Measurements from ENCODE around the gene MAG. TPM values are rescaled to one million over a fixed set of nuclear protein-coding genes. Genes with fewer than 3 reads are reported as not detected.

MAG gene
- total RNA-seq, 1 donor from 2014 or later: not detected

DNA sequence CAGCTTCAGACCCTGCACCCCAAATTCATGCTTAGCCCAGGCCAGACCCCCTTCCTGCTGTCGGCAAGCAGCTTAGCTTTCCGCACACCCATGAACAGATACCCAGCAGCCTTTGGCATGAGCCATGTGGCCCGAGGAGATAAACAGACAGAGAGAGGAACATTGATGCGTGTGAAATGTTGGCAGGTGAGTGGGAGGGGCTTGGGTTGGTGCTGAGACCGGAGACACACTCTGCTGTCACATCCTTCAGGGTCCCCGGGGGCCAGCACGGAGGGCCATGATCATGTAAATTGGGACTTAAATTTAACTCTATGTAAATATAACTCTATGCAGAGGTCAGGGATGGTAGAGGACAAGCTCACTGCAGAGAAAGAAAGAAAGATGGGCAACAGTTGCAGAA is 38.5 kb downstream of the MAG start:
- Mint-ChIP-seq H3K36me3 (no peaks in the 10 kb centered on the region), H3K27me3 (ENCODE audit: insufficient read depth, low read depth) (no peaks in the 10 kb centered on the region), H3K4me3 (no peak overlapping the region), H3K9me3 (no peaks in the 10 kb centered on the region), H3K27ac (no peak overlapping the region), H3K4me1 (no peaks in the 10 kb centered on the region)
- Histone ChIP-seq H3K4me1 (no peaks in the 10 kb centered on the region), H4K20me1 (ENCODE audit: low read depth) (no peaks in the 10 kb centered on the region), H3K27me3 (no peaks in the 10 kb centered on the region), H3K27ac (no peak overlapping the region), H3K9me3 (ENCODE audit: low read depth) (no peaks in the 10 kb centered on the region), H3K9ac (no peak overlapping the region), H2AFZ (replicated peaks) (no peak overlapping the region), H3F3A (ENCODE audit: low read depth) (no peaks in the 10 kb centered on the region), H3K4me3 (no peak overlapping the region), H3K4me2 (no peak overlapping the region), H3K36me3 (no peaks in the 10 kb centered on the region), H3K79me2 (ENCODE audit: low read depth) (no peaks in the 10 kb centered on the region)
- no peak for DNase-seq (ENCODE audit: low spot score)
- no peak for TF ChIP-seq EZH2 (IDR thresholded peaks at IDR 0.05)
- no peak for TF ChIP-seq EZH2phosphoT487 (IDR thresholded peaks at IDR 0.05)
- TF ChIP-seq, protein P1, sequence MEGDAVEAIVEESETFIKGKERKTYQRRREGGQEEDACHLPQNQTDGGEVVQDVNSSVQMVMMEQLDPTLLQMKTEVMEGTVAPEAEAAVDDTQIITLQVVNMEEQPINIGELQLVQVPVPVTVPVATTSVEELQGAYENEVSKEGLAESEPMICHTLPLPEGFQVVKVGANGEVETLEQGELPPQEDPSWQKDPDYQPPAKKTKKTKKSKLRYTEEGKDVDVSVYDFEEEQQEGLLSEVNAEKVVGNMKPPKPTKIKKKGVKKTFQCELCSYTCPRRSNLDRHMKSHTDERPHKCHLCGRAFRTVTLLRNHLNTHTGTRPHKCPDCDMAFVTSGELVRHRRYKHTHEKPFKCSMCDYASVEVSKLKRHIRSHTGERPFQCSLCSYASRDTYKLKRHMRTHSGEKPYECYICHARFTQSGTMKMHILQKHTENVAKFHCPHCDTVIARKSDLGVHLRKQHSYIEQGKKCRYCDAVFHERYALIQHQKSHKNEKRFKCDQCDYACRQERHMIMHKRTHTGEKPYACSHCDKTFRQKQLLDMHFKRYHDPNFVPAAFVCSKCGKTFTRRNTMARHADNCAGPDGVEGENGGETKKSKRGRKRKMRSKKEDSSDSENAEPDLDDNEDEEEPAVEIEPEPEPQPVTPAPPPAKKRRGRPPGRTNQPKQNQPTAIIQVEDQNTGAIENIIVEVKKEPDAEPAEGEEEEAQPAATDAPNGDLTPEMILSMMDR (IDR thresholded peaks at IDR 0.05): no peak

DNA sequence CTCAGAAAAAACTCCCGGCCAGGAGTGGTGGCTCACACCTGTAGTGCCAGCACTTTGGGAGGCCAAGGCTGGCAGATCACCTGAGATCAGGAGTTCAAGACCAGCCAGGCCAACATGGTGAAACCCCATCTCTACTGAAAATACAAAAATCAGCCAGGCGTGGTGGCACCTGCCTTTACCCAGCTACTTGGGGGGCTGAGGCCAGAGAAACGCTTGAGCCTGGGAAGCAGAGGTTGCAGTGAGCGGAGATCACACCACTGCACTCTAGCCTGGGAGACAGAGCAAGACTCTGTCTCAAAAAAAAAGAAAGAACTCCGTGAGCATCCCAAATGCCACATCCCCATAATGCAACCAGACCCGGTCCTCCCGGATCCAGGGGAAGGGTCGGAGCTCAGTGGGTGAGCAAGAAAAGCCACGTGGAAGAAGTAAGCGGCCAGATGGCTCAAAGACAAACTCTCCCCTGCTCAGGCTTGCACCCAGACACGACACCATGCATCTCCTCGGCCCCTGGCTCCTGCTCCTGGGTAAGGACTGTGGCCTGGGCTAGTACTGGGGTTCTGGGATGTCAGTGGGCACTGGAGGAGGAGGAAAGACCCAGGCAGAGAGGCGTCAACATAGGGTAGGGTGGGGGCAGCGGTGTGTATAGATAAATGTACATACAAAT is 39.7 kb downstream of the MAG start:
- Histone ChIP-seq H3K9me3 (ENCODE audit: low read depth) (no peaks in the 10 kb centered on the region), H3K9ac (no peak overlapping the region), H3K27me3 (no peaks in the 10 kb centered on the region), H3F3A (ENCODE audit: low read depth) (no peaks in the 10 kb centered on the region), H4K20me1 (ENCODE audit: low read depth) (no peaks in the 10 kb centered on the region), H3K4me2 (no peak overlapping the region), H3K4me1 (no peaks in the 10 kb centered on the region), H3K27ac (no peak overlapping the region), H3K4me3 (no peak overlapping the region), H3K79me2 (ENCODE audit: low read depth) (no peaks in the 10 kb centered on the region), H2AFZ (replicated peaks) (no peak overlapping the region), H3K36me3 (no peaks in the 10 kb centered on the region)
- Mint-ChIP-seq H3K27me3 (ENCODE audit: insufficient read depth, low read depth) (peaks cover 3% of the 10 kb centered on the region), H3K4me3 (no peak overlapping the region), H3K36me3 (no peaks in the 10 kb centered on the region), H3K4me1 (peaks cover 3% of the 10 kb centered on the region), H3K27ac (no peak overlapping the region), H3K9me3 (no peaks in the 10 kb centered on the region)
- TF ChIP-seq, protein P1 (IDR thresholded peaks at IDR 0.05): no peak
- no peak for TF ChIP-seq EZH2phosphoT487 (IDR thresholded peaks at IDR 0.05)
- TF ChIP-seq EZH2 (IDR thresholded peaks at IDR 0.05): no peak
- DNase-seq (ENCODE audit: low spot score): no peak

DNA sequence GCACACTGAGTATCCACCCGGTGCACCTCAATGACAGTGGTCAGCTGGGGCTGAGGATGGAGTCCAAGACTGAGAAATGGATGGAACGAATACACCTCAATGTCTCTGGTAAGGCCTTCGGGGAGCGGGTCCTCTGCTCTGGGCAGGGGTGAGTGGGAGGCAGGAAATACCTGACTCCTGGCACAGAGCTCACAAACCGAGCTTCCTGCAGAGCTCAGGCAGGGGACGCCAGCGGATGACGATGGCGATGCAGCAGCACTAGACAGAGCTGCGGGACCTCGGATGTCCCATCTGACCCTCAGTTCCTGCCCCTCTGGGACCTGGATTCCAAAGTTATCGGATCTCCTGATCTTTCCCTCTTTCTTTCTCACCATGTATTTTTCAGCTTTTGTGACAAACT is 40.9 kb downstream of the MAG start:
- H3K4me1 Mint-ChIP-seq: peaks cover 3% of the 10 kb centered on the region
- no peaks in the 10 kb centered on the region for H3K4me1 ChIP-seq
- no peaks in the 10 kb centered on the region for H3K9me3 ChIP-seq (ENCODE audit: low read depth)
- peaks cover 5% of the 10 kb centered on the region for H3K27me3 Mint-ChIP-seq (ENCODE audit: insufficient read depth, low read depth)
- TF ChIP-seq EZH2phosphoT487 (IDR thresholded peaks at IDR 0.05): no peak
- TF ChIP-seq, protein P1 (IDR thresholded peaks at IDR 0.05): no peak
- TF ChIP-seq EZH2 (IDR thresholded peaks at IDR 0.05): no peak
- H3K4me3 Mint-ChIP-seq: no peak overlapping the region
- H3K27me3 ChIP-seq: no peaks in the 10 kb centered on the region
- no peak for DNase-seq (ENCODE audit: low spot score)
- no peaks in the 10 kb centered on the region for H3K79me2 ChIP-seq (ENCODE audit: low read depth)
- no peak overlapping the region for H3K27ac Mint-ChIP-seq
- no peaks in the 10 kb centered on the region for H3F3A ChIP-seq (ENCODE audit: low read depth)
- no peak overlapping the region for H3K4me3 ChIP-seq
- no peaks in the 10 kb centered on the region for H3K9me3 Mint-ChIP-seq
- no peak overlapping the region for H3K9ac ChIP-seq
- no peaks in the 10 kb centered on the region for H4K20me1 ChIP-seq (ENCODE audit: low read depth)
- no peak overlapping the region for H2AFZ ChIP-seq (replicated peaks)
- no peak overlapping the region for H3K4me2 ChIP-seq
- no peak overlapping the region for H3K27ac ChIP-seq
- no peaks in the 10 kb centered on the region for H3K36me3 Mint-ChIP-seq
- H3K36me3 ChIP-seq: no peaks in the 10 kb centered on the region
